Activated CD4-positive, alpha-beta memory T cell treated with anti-CD3 and anti-CD28 coated beads, Interleukin-2, amount 10 ng/mL, durations not matched to agents 7 days and 5 days (primary cell): Measurements from ENCODE around the gene EXOC1. TPM values are rescaled to one million over a fixed set of nuclear protein-coding genes. Genes with fewer than 3 reads are reported as not detected.
"Not testable (repeated sequence)": the region's sequence is repeated elsewhere in the genome, so short reads cannot be mapped to it uniquely, and the experiment has no call there.

Experiments used
- CTCF ChIA-PET: fragments of 350-600 bp; sonication (Branson Sonifier 250); formaldehyde crosslinking; loops from one replicate; lab custom pipeline; 2021; ENCODE audit warnings: antibody characterized with exemption, inconsistent platforms; lab: Charles Lee
- POLR2A ChIA-PET: fragments of 350-600 bp; sonication (Branson Sonifier 250); formaldehyde crosslinking; loops from one replicate; lab custom pipeline; 2021; ENCODE audit warnings: antibody characterized with exemption; lab: Charles Lee
- DNase-seq: peaks from one replicate; pipeline ENCODE4 v3.0.0-alpha.2; 2020
- H3K27ac Mint-ChIP-seq: one replicate; pipeline ENCODE4 v1.8.0; 2021; ENCODE audit warnings: mild to moderate bottlenecking, mixed read lengths
- H3K27me3 Mint-ChIP-seq: one replicate; pipeline ENCODE4 v1.8.0; 2021; ENCODE audit warnings: mixed read lengths
- H3K36me3 Mint-ChIP-seq: one replicate; pipeline ENCODE4 v1.8.0; 2021; ENCODE audit warnings: low read depth, mixed read lengths
- H3K4me1 Mint-ChIP-seq: one replicate; pipeline ENCODE4 v1.8.0; 2021; ENCODE audit warnings: mixed read lengths
- H3K4me3 Mint-ChIP-seq: one replicate; pipeline ENCODE4 v1.8.0; 2021; ENCODE audit warnings: mild to moderate bottlenecking, mixed read lengths
- H3K9me3 Mint-ChIP-seq: one replicate; pipeline ENCODE4 v1.8.0; 2021; ENCODE audit warnings: mixed read lengths
- total RNA-seq, 2 experiments: library from RNA; stranded (reverse); gene quantifications; one replicate each; pipeline ENCODE4 v1.2.3, GENCODE V29; 2021

Gene EXOC1
- total RNA-seq, 2 experiments from 2014 or later: 34.5 to 37.2 TPM

- no peak for DNase-seq
- no peak overlapping the region for H3K27ac Mint-ChIP-seq
- ChIA-PET POLR2A (no interaction called here), CTCF (no interaction called here)
- H3K27me3 Mint-ChIP-seq: peaks cover 42% of the 10 kb centered on the region
- H3K4me1 Mint-ChIP-seq: no peaks in the 10 kb centered on the region
- peaks cover 3% of the 10 kb centered on the region for H3K9me3 Mint-ChIP-seq
- no peak overlapping the region for H3K4me3 Mint-ChIP-seq
- H3K36me3 Mint-ChIP-seq: no peaks in the 10 kb centered on the region
These were observed 19.2 kb upstream of the EXOC1 start for GRCh38 chr4:55834086-55834795.

- peaks cover 28% of the 10 kb centered on the region for H3K27me3 Mint-ChIP-seq
- H3K36me3 Mint-ChIP-seq: no peaks in the 10 kb centered on the region
- no peak overlapping the region for H3K27ac Mint-ChIP-seq
- POLR2A ChIA-PET: no interaction called here
- H3K4me1 Mint-ChIP-seq: no peaks in the 10 kb centered on the region
- H3K9me3 Mint-ChIP-seq: peaks cover 3% of the 10 kb centered on the region
- CTCF ChIA-PET: no interaction called here
- DNase-seq: no peak
- H3K4me3 Mint-ChIP-seq: no peak overlapping the region
These were observed 15.5 kb upstream of the EXOC1 start for GRCh38 chr4:55837903-55838302.

GRCh38 chr4:55838356-55838755, 15.1 kb upstream of the EXOC1 start:
- no peak for DNase-seq
- Mint-ChIP-seq H3K27me3 (peaks cover 28% of the 10 kb centered on the region), H3K36me3 (no peaks in the 10 kb centered on the region), H3K4me1 (no peaks in the 10 kb centered on the region), H3K4me3 (no peak overlapping the region), H3K9me3 (peaks cover 3% of the 10 kb centered on the region), H3K27ac (no peak overlapping the region)
- POLR2A ChIA-PET: no interaction called here
- CTCF ChIA-PET: no interaction called here

GRCh38 chr4:55838952-55839351, 14.5 kb upstream of the EXOC1 start:
- no peaks in the 10 kb centered on the region for H3K4me1 Mint-ChIP-seq
- CTCF ChIA-PET: no interaction called here
- H3K4me3 Mint-ChIP-seq: no peak overlapping the region
- no peak for DNase-seq
- peaks cover 3% of the 10 kb centered on the region for H3K9me3 Mint-ChIP-seq
- POLR2A ChIA-PET: no interaction called here
- H3K36me3 Mint-ChIP-seq: no peaks in the 10 kb centered on the region
- no peak overlapping the region for H3K27ac Mint-ChIP-seq
- peaks cover 25% of the 10 kb centered on the region for H3K27me3 Mint-ChIP-seq

- Mint-ChIP-seq H3K4me3 (no peak overlapping the region), H3K27me3 (peaks cover 14% of the 10 kb centered on the region), H3K9me3 (peaks cover 3% of the 10 kb centered on the region), H3K4me1 (no peaks in the 10 kb centered on the region), H3K27ac (no peak overlapping the region), H3K36me3 (no peaks in the 10 kb centered on the region)
- CTCF ChIA-PET: no interaction called here
- DNase-seq: no peak
- POLR2A ChIA-PET: no interaction called here
These were observed 12.5 kb upstream of the EXOC1 start for GRCh38 chr4:55840956-55841355.

GRCh38 chr4:55841373-55842239, 11.8 kb upstream of the EXOC1 start:
- H3K9me3 Mint-ChIP-seq, H3K27me3 Mint-ChIP-seq, POLR2A ChIA-PET, H3K27ac Mint-ChIP-seq, H3K36me3 Mint-ChIP-seq, DNase-seq, H3K4me1 Mint-ChIP-seq, CTCF ChIA-PET, H3K4me3 Mint-ChIP-seq: not testable (repeated sequence)

GRCh38 chr4:55842312-55842711, 11.1 kb upstream of the EXOC1 start:
- H3K4me3 Mint-ChIP-seq, H3K9me3 Mint-ChIP-seq, H3K27me3 Mint-ChIP-seq, CTCF ChIA-PET, POLR2A ChIA-PET, H3K36me3 Mint-ChIP-seq, H3K27ac Mint-ChIP-seq, H3K4me1 Mint-ChIP-seq, DNase-seq: not testable (repeated sequence)

- ChIA-PET CTCF (no interaction called here), POLR2A (no interaction called here)
- Mint-ChIP-seq H3K27me3 (no peaks in the 10 kb centered on the region), H3K4me3 (no peak overlapping the region), H3K4me1 (peaks cover 18% of the 10 kb centered on the region), H3K27ac (no peak overlapping the region), H3K36me3 (peaks cover 7% of the 10 kb centered on the region), H3K9me3 (no peaks in the 10 kb centered on the region)
- no peak for DNase-seq
These were observed 3.7 kb upstream of the EXOC1 start for GRCh38 chr4:55849724-55850123.

- Mint-ChIP-seq H3K36me3 (peaks cover 9% of the 10 kb centered on the region), H3K9me3 (no peaks in the 10 kb centered on the region), H3K27me3 (no peaks in the 10 kb centered on the region), H3K4me3 (no peak overlapping the region), H3K4me1 (peaks cover 20% of the 10 kb centered on the region), H3K27ac (no peak overlapping the region)
- ChIA-PET POLR2A (no interaction called here), CTCF (no interaction called here)
- no peak for DNase-seq
These were observed 1.6 kb upstream of the EXOC1 start for GRCh38 chr4:55851885-55852284.

GRCh38 chr4:55854129-55854528, 681 bp downstream of the EXOC1 start:
- ChIA-PET CTCF (interaction anchor here (1.3 to 2.5 kb wide), 4 partner anchors 11 to 299 kb away, joined by 3 to 17 read pairs (median 6); partner anchors contain the start of gene CEP135), POLR2A (interaction anchor here (0.8 to 2.0 kb wide), 9 partner anchors 9 to 1125 kb away, joined by 3 to 7 read pairs (median 3); partner anchors contain the start of gene POLR2B)
- peaks cover 30% of the 10 kb centered on the region for H3K4me1 Mint-ChIP-seq
- no peak for DNase-seq
- peaks cover 21% of the 10 kb centered on the region for H3K36me3 Mint-ChIP-seq
- no peaks in the 10 kb centered on the region for H3K9me3 Mint-ChIP-seq
- H3K4me3 Mint-ChIP-seq: no peak overlapping the region
- no peaks in the 10 kb centered on the region for H3K27me3 Mint-ChIP-seq
- peak overlapping the region; percentile 73 for H3K27ac Mint-ChIP-seq

GRCh38 chr4:55857586-55857985, 4.1 kb downstream of the EXOC1 start:
- Mint-ChIP-seq H3K4me1 (peaks cover 16% of the 10 kb centered on the region), H3K9me3 (no peaks in the 10 kb centered on the region), H3K36me3 (peaks cover 41% of the 10 kb centered on the region), H3K27ac (no peak overlapping the region), H3K4me3 (no peak overlapping the region), H3K27me3 (no peaks in the 10 kb centered on the region)
- CTCF ChIA-PET: no interaction called here
- DNase-seq: no peak
- POLR2A ChIA-PET: no interaction called here

GRCh38 chr4:55859711-55860110, 6.3 kb downstream of the EXOC1 start:
- DNase-seq: no peak
- ChIA-PET POLR2A (no interaction called here), CTCF (interaction anchor here (1.1 kb wide), 1 partner anchor 514 kb away, joined by 3 read pairs; the partner anchor contains the start of gene SRD5A3)
- Mint-ChIP-seq H3K27ac (no peak overlapping the region), H3K9me3 (no peaks in the 10 kb centered on the region), H3K36me3 (peaks cover 41% of the 10 kb centered on the region), H3K4me3 (no peak overlapping the region), H3K4me1 (peaks cover 13% of the 10 kb centered on the region), H3K27me3 (no peaks in the 10 kb centered on the region)

- Mint-ChIP-seq H3K36me3 (peaks cover 42% of the 10 kb centered on the region), H3K27ac (no peak overlapping the region), H3K4me3 (no peak overlapping the region)
These were observed 11.3 kb downstream of the EXOC1 start for GRCh38 chr4:55864577-55865223.

More at GRCh38 chr4:55864577-55865223, 11.3 kb downstream of the EXOC1 start:
- H3K27me3 Mint-ChIP-seq: no peaks in the 10 kb centered on the region
- ChIA-PET CTCF (interaction anchor here (1.1 to 1.4 kb wide), 2 partner anchors 11 to 972 kb away, joined by 3 to 4 read pairs; partner anchors contain the start of gene EXOC1), POLR2A (interaction anchor here (1.4 kb wide), 1 partner anchor 11 kb away, joined by 5 read pairs; the partner anchor contains the start of gene EXOC1)
- peaks cover 23% of the 10 kb centered on the region for H3K4me1 Mint-ChIP-seq
- no peaks in the 10 kb centered on the region for H3K9me3 Mint-ChIP-seq
- DNase-seq: no peak
